MCF 10A (cell line): Measurements from ENCODE around the gene PCNX3. TPM values are rescaled to one million over a fixed set of nuclear protein-coding genes. Genes with fewer than 3 reads are reported as not detected.

Experiments
- BruUV-seq: library from RNA; stranded (reverse); fragments of 400-500 nt; replicated peaks from 2 replicates; lab custom pipeline; 2021; lab: Mats Ljungman, UMichigan
- CTCF ChIA-PET: fragments of 300-600 bp; sonication (Branson Sonifier 250); formaldehyde crosslinking; extraction: SDS; loops from one replicate; lab custom pipeline; 2021; ENCODE audit warnings: antibody characterized with exemption, inconsistent platforms; lab: Yijun Ruan, JAX
- POLR2A ChIA-PET: fragments of 300-600, 350-650 bp; sonication (Branson Sonifier 250); formaldehyde crosslinking; extraction: SDS; loops from one replicate; lab custom pipeline; 2020; ENCODE audit warnings: antibody characterized with exemption, inconsistent platforms; lab: Yijun Ruan, JAX
- DNase-seq: peaks from one replicate; pipeline ENCODE4 v3.0.0-alpha.2; 2018; ENCODE audit not compliant: unreplicated experiment
- H3K27ac Mint-ChIP-seq: one replicate; pipeline ENCODE4 v1.8.0; 2022; ENCODE audit warnings: mild to moderate bottlenecking, low read depth, mixed read lengths; ENCODE audit not compliant: unreplicated experiment
- H3K27me3 Mint-ChIP-seq: one replicate; pipeline ENCODE4 v1.8.0; 2022; ENCODE audit warnings: mixed read lengths; ENCODE audit not compliant: insufficient read depth, unreplicated experiment
- H3K36me3 Mint-ChIP-seq: one replicate; pipeline ENCODE4 v1.8.0; 2022; ENCODE audit warnings: mild to moderate bottlenecking, moderate library complexity, mixed read lengths; ENCODE audit not compliant: insufficient read depth, unreplicated experiment
- H3K4me1 Mint-ChIP-seq: one replicate; pipeline ENCODE4 v1.8.0; 2022; ENCODE audit warnings: mixed read lengths; ENCODE audit not compliant: insufficient read depth, unreplicated experiment
- H3K4me3 Mint-ChIP-seq: one replicate; pipeline ENCODE4 v1.8.0; 2022; ENCODE audit warnings: mild to moderate bottlenecking, moderate library complexity, mixed read lengths; ENCODE audit not compliant: unreplicated experiment
- H3K9me3 Mint-ChIP-seq: one replicate; pipeline ENCODE4 v1.8.0; 2022; ENCODE audit warnings: mixed read lengths; ENCODE audit not compliant: unreplicated experiment
- intact Hi-C: fragments of 100-400 bp; cut with micrococcal nuclease; formaldehyde crosslinking; loops from 2 replicates; pipeline ENCODE4 v1.14.1; 2022
- total RNA-seq: library from RNA; stranded (reverse); gene quantifications from 2 replicates; pipeline ENCODE4 v1.2.3, GENCODE V29; 2022
- TF ChIP-seq, protein P1 (sequence below): fragments of 200-600 bp; IDR thresholded peaks from one replicate; pipeline ENCODE4 v1.8.0; 2022; ENCODE audit warnings: antibody characterized with exemption, mild to moderate bottlenecking; ENCODE audit not compliant: unreplicated experiment

The PCNX3 gene
- total RNA-seq, 1 experiment from 2014 or later, result 40.9 TPM

DNA sequence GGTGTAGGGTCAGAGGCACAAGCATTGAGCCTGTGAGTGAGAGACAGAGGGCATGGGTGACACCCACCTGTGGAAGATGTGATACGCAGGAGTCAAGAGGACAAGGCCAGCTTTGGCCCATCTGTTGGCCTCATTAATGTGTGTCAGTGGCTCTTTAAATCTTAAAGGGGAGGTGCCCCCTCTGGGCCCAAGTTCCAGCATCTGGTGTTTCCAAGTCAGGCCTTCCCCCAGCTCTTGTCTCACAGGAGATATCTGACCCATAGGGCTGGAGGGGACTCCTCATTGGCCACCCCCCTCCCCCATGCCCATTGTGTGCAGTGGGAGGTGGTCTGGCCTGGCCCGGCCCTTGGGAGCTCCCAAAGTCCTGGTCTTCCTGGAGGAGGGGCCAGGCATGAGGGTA is 28.9 kb upstream of the PCNX3 start:
- intact Hi-C loops, result no loop called here
- no peaks in the 10 kb centered on the region for H3K27me3 Mint-ChIP-seq
- ChIA-PET POLR2A (interaction anchor here (1.0 to 1.2 kb wide), 2 partner anchors 9 to 11 kb away, joined by 3 to 6 read pairs; partner anchors contain the start of gene EHBP1L1), CTCF (interaction anchor here (0.5 to 2.4 kb wide), 3 partner anchors 14 to 1997 kb away, joined by 3 to 8 read pairs (median 6); no protein-coding TSS in a partner anchor)
- no peak overlapping the region for H3K4me3 Mint-ChIP-seq
- no TSS peak for BruUV-seq
- no peak for DNase-seq
- H3K4me1 Mint-ChIP-seq, result peaks cover 10% of the 10 kb centered on the region
- TF ChIP-seq, protein P1, sequence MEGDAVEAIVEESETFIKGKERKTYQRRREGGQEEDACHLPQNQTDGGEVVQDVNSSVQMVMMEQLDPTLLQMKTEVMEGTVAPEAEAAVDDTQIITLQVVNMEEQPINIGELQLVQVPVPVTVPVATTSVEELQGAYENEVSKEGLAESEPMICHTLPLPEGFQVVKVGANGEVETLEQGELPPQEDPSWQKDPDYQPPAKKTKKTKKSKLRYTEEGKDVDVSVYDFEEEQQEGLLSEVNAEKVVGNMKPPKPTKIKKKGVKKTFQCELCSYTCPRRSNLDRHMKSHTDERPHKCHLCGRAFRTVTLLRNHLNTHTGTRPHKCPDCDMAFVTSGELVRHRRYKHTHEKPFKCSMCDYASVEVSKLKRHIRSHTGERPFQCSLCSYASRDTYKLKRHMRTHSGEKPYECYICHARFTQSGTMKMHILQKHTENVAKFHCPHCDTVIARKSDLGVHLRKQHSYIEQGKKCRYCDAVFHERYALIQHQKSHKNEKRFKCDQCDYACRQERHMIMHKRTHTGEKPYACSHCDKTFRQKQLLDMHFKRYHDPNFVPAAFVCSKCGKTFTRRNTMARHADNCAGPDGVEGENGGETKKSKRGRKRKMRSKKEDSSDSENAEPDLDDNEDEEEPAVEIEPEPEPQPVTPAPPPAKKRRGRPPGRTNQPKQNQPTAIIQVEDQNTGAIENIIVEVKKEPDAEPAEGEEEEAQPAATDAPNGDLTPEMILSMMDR, result no peak
- H3K36me3 Mint-ChIP-seq, result peaks cover 17% of the 10 kb centered on the region
- H3K27ac Mint-ChIP-seq, result no peak overlapping the region
- no peaks in the 10 kb centered on the region for H3K9me3 Mint-ChIP-seq

DNA sequence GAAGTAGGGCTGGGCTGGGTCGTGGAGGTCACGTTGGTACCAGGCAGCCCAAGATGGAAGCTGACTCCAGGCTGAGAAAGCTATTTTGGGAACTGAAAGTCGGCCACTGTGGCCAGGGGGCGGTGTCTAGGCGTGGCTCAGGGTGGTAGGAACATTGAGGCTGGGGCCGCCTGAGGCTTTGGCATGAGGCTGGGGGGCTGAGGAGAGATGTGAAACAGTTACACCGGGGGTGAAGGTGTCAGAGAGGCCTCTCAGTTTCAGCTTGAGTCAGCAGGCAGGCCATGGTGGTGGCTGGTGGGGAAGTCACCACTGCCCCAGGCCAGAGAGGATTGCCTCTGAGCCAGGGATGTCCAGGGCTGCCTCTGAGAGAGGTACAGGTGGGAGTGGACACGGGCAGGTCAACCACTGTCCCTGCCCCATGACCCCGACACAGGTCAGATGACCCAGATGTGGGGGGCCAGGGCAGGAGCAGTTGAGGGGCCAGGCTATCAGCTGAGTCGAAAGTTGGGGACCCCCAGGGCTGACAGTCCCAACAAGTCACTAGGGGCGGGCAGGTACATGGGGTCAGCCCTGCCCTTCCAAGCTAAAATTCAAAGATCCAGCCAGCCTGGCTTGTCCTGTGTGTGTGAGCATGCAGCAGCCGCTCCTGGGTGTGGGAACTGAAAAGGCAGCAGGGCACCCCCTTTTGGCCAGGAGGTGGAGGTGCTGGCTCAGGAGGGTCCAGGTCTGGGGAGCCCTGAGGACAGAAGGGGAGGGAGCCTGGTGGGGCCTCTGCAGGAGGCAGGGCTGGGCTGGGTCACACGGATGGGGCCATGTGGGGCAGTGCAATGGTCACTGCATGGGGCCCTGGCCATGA is 27.1 kb upstream of the PCNX3 start:
- intact Hi-C loops, result loop anchor here (1.0 kb wide), 2 partner anchors 14 to 48 kb away; no protein-coding TSS in a partner anchor
- no peak overlapping the region for H3K4me3 Mint-ChIP-seq
- POLR2A ChIA-PET, result interaction anchor here (0.6 to 1.6 kb wide), 2 partner anchors 11 to 722 kb away, joined by 3 to 5 read pairs; no protein-coding TSS in a partner anchor
- TF ChIP-seq, protein P1, result peak; percentile 64
- peaks cover 14% of the 10 kb centered on the region for H3K36me3 Mint-ChIP-seq
- H3K9me3 Mint-ChIP-seq, result no peaks in the 10 kb centered on the region
- CTCF ChIA-PET, result interaction anchor here (0.6 to 2.8 kb wide), 9 partner anchors 7 to 223 kb away, joined by 3 to 12 read pairs (median 4); partner anchors contain the start of genes EHBP1L1 and KCNK7
- BruUV-seq, result no TSS peak
- H3K4me1 Mint-ChIP-seq, result peaks cover 15% of the 10 kb centered on the region
- DNase-seq, result peak; percentile 71
- no peaks in the 10 kb centered on the region for H3K27me3 Mint-ChIP-seq
- H3K27ac Mint-ChIP-seq, result peak overlapping the region; percentile 74

DNA sequence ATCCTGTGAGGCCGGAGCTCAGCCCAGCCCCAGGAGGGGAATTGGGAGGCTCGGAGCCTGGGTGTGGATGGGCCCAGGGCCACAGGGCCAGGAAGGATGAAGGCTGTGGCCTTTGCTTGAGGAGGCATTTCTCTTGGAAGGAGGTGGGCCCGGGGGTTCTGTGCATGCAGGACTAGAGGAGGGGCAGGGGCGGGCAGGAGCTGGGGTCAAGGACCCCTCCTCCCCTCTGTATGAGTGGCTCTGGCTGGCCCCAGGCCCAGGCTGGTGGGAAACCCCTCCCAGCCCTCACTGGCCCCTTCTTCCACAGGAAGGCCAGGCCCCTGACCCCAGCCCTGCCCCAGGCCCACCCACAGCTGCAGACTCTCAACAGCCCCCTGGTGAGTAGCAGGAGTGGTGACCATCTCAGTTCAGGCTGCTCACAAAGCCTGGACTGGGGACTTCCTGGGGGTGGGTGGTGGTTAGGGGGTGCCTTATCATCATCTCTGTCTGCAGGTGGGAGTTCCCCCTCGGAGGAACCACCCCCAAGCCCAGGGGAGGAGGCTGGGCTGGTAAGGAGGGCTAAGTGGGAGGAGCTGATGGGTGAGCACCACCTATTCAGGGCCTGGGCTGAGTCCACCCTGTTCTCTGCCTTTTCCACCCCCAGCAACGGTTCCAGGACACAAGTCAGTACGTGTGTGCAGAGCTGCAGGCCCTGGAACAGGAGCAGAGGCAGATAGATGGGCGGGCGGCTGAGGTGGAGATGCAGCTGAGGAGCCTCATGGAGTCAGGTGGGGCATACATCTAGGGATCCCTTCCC is 25.9 kb upstream of the PCNX3 start:
- no peak overlapping the region for H3K27ac Mint-ChIP-seq
- intact Hi-C loops, result no loop called here
- ChIA-PET POLR2A (interaction anchor here (0.7 to 1.6 kb wide), 6 partner anchors 12 to 49 kb away, joined by 3 to 5 read pairs (median 3); partner anchors contain the start of gene PCNX3), CTCF (interaction anchor here (0.7 to 2.8 kb wide), 2 partner anchors 18 to 49 kb away, joined by 3 to 12 read pairs; no protein-coding TSS in a partner anchor)
- no peak overlapping the region for H3K4me3 Mint-ChIP-seq
- peaks cover 15% of the 10 kb centered on the region for H3K4me1 Mint-ChIP-seq
- H3K9me3 Mint-ChIP-seq, result no peaks in the 10 kb centered on the region
- DNase-seq, result no peak
- TF ChIP-seq, protein P1, result no peak
- no peaks in the 10 kb centered on the region for H3K27me3 Mint-ChIP-seq
- H3K36me3 Mint-ChIP-seq, result peaks cover 6% of the 10 kb centered on the region
- BruUV-seq, result no TSS peak
